Renal cortical epithelial cell (primary cell): Measurements from ENCODE around the gene KIDINS220. TPM values are rescaled to one million over a fixed set of nuclear protein-coding genes. Genes with fewer than 3 reads are reported as not detected.

Experiments
- DNase-seq: peaks from one replicate; pipeline ENCODE4 v3.0.0-alpha.2; 2011; ENCODE audit warnings: low read depth
- total RNA-seq: library from RNA; depleted of rRNA; stranded (reverse); fragments of >200 nt; gene quantifications from 2 replicates; pipeline ENCODE4 v1.2.3, GENCODE V29; 2014

The KIDINS220 gene
- total RNA-seq, 1 donor from 2014 or later = 86.1 TPM

DNA sequence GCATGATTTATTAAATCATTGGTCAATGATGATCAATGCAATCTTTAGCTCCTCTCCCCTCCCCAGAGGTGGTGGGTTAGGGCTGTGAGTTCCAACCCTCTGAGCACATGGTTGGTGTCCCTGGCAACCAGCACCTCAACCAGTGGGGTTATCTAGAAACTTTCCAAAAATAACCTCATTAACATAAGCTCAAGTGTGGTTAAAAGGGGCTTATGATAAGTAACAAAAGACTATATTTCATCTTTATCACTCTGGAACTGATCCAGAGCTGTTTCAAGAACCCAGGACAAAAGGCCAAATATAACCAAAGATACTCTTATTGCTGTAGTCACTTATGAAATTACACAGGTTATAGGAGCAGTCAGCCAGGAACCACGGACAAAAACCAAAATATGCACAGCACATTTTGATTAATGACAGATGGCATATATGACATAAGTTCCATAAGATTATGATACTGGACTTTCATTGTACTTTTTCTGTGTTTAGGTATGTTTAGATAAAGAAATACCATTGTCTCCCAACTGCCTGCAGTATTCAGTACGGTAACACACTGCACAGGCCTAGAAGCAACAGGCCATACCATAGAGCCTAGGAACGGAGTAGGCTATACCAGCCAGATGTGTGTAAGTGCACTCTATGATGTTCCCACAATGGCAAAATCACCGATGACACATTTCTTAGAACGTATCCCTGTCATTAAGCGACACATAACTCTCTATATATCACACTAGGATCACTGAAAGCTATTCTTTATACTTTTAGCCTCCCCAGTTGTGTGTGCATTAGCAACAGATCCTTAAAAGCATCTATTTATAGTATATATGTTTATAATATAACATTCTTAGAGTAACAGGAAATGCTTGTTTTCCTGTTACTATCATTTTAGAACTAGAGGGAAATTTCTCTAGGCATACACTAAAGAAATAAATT is 31.9 kb downstream of the KIDINS220 start:
- no peak for DNase-seq

DNA sequence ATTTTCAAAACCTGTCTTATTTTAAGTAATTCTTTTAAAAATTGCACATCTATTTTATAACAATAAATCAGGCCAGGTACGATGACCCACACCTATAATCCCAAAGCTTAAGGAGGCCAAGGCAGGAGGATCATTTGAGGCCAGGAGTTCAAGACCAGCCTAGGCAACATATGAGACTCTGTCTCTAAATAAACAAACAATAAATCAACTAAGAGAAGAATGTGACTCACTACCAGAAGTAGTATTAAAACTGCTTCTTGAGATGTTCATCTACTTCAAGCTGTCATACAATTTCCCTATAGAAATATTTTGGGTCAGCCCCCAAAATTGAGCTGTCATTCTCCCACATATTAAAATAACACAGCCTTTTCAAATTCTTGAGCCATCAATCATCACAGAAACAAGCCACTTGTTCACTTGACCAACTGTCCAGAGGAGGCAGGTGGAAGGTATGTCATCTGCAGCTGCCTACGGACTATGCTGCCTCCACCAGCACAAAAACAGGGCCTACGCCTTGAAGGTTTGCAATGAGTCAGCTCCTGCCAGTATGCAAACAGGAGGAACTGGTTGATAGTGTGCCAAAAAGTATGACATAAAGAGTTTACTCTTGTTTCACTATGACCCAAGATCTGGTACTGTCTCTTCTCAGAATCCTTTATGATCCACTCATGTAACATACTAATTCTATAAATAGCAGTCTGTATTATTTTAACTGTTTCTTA is 33.6 kb downstream of the KIDINS220 start:
- peak; percentile 91 for DNase-seq

DNA sequence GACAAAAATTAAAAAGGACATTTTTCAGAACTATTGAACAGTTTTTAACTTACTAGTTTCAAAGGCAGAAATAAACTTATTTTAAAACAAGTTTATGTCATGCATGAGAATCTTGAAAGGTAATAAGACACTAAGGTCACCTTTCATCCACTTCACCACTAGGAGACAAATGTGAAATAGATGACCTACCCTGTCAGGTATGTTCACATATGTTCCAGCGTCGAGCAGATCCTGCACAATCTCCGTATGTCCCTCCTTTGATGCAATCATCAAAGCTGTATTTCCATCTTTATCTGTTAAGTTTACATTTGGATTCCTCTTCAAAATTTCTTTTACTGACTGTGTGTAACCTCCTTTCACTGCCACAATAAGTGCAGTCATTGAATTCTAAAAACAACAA is 34.7 kb downstream of the KIDINS220 start:
- no peak for DNase-seq

DNA sequence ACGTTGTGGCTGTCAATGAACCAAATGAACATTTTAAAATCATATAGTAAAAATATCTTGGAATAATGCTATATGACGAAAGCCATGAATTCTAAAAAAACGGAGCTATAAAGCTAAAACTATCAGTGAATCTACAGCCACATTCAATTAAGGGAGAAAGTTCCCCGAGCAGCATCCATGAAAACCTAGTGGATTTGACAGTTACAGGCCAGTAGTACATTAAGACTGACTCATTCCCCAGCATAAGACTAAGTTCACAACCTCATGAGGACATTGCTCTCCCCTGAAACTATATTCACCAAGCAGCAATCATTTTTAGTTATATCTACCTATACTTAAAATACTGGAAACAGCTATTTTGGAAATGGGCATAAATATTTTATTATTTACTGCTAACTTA is 36.6 kb downstream of the KIDINS220 start:
- peak; percentile 33 for DNase-seq

DNA sequence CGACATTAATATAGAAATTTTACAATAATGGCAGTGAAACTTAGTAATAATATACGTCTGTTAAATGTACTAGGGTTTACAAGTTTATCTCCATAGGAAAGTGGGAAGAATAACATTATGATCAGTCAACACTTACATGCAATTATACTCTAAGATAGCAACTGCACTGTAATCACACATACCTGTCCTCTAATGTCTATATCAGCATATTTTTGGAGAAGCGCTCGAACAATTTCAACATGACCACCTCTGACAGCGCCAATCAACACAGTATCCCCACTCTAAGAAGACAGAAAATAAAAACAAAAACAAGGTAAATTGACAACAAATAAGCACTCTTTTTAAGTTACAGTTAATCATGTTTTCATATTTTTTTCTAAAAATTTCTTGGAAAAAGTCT is 37.2 kb downstream of the KIDINS220 start:
- no peak for DNase-seq

DNA sequence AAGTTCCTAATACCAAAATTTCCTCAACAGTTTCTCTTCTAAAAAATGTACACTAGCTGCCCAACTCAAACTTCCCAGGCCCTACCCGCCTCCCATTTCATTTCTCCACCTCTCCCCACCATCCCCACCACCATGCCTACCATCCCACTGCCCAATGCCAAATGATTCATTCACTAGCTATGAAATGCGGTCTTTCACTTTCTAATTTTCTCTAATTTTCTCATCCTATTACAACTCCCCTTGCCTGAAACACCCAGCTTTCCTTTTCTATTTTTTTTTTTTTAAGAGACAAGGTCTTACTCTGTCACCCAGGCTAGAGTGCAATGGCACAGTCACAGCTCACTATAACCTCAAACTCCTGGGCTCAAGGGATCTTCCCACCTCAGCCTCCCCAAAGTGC is 38.4 kb downstream of the KIDINS220 start:
- DNase-seq = no peak

DNA sequence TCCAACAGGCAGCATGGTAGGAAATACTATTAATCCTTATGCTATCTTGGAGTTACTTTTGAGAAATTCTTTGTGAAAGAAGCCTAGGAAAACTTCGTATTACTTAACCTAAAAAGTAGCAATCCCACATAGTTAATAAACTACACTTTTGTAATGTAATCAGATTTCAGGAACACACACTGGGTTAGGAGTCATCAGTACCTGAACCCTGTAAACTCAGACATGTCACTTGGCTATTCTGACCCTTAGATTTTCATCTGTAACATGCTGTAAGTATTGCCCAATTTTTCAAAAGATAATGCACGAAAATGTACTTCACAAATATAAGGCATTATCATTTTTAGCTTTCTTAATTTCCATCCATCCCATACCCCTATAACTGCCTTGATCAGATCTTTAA is 39.0 kb downstream of the KIDINS220 start:
- DNase-seq = no peak

DNA sequence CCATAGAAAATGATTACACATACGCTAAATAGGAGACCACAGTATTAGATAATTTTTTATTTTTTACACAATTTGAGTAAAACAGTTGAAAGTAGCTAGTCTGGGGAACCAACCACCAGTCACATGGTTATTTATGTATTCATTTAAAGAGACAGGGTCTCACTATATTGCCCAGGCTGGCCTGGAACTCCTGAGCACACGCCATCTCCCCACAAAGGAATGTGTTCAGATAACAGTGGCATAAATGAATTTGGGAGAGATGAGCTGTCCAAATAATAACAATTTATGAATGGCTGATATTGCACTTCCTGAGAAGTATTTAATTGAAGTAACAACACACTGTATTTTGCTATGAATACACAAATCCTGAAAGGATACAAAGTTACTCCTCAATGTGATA is 39.7 kb downstream of the KIDINS220 start:
- no peak for DNase-seq

DNA sequence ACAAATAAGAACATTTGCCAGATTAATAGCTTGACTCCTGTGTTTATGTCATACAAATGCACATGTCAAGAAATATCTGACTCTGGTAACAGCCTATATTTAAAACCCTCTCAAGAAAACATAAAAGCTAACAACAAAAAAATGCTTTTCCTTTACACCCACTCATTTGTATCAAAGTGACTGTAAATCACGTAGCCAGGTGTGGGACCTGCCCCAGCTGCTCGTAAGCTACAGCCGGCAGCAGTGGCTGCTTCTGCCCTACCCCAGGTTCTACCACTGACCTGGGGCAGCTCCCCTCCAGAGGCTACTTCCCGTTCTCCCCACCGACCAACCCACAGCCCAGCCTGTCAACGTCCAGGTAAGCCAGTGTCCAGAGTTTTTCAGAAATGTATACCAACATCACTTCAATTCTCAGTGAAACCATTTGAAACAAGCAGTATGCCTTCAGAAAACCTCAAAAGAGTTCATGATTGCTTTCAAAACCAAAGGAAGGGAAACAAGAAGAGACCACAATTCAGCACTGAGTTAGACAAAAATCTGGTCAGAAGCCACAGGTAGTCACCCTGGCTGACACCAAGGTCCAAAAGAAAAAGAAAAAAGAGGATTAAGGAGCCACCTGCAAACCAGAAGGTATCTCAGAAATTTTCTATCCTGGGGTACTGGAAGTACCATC is 40.4 kb downstream of the KIDINS220 start:
- no peak for DNase-seq

DNA sequence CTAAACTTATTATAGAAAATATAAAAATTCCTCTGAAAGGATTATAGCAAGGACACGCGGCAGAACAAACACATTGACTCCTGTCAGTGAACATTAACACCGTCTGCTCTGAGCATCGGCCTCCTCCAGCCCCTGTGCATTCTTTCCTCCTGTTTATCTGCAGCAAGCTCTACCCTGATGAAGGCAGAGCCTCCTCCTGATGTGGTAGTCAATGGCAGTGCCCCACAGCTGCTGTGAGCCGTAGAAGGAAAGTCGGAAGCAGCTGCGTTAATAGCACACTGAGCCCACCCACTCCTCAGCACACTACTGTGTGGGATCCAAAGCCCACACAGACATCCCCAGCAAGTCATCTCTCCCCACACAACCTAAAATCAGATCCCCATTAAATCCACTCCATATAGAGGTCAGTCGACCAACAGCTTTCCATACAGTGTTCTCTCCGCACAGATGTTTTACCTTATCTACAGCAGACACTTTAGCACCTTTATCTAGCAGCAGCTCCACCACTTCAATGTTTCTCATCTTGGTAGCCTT is 41.0 kb downstream of the KIDINS220 start:
- DNase-seq = no peak

DNA sequence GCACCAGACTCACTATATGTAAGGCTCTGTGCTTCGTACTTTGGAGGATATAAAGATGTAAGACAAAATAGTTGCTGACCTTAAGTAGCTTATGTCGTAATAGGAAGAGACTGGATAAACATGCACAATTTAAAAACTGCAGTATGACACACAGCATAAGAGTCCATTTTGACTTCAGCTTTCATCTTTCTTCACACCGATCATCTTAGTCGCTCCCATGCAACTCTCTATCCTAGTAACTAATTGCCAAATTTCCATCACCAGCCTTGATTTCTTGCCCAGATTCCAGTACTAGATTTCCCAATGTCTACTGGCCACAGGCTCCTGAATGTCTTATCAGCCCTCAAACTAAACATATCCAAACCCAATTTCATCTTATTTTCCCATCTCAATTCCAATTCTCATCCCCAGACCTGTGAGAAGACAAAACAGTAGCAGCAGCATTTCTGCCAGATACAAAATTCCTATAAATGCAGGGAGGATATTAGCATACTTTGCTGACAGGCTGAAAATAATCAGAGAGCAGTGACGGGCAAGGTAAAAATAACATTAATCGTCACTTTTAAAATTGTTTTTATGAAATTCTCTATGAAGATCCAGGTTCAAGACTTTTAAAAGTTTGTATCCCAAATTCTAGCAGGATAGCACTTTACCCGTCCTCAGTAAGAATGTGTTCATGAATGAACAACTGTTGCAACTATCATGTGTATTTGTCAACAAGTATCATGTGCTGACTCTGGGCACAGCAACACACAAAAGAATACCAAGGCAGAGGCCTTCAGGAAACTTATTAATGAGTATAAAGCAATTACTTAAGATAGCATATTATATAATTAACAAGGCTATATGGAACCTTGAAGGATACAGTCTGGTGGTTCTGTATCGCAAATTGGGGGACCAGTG is 42.2 kb downstream of the KIDINS220 start:
- DNase-seq = peak; percentile 2

DNA sequence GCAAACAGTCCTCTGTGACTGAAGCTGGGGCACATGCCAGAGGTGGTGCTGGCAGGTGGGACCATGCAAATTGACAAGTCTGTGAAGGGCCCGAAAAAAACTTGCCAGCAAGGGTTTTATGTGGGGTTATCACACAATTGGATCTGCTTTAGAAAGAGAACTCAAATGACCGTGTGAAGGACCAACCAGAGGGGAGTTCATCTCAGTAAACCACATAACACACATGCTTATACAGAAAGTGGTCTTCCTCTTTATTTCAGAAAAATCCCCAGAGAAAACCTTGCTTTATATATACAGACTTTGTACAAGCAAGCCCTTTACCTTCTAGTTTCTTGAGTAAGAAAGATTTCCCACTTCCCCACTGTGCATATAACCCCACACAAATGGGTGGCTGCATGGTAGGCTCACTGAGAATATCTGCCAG is 46.7 kb downstream of the KIDINS220 start:
- no peak for DNase-seq

DNA sequence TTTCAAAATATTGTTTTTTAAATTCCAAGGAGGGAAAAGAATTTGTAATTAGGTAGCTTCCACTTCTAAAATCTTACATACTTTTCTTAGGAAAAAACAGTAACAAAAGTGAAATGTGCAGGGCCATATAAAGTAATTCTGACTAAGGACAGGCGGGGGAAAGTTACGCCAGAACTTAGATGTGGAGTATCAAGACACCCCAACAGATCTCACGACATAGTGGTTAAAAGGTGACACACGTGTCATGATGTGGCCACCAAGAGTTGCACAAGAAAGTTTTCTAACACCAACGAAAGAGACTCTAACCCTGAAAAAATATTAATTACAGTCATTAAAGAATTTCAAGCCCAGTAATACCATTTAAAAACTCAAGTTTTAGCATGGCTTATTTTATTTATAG is 51.0 kb downstream of the KIDINS220 start:
- DNase-seq = no peak

DNA sequence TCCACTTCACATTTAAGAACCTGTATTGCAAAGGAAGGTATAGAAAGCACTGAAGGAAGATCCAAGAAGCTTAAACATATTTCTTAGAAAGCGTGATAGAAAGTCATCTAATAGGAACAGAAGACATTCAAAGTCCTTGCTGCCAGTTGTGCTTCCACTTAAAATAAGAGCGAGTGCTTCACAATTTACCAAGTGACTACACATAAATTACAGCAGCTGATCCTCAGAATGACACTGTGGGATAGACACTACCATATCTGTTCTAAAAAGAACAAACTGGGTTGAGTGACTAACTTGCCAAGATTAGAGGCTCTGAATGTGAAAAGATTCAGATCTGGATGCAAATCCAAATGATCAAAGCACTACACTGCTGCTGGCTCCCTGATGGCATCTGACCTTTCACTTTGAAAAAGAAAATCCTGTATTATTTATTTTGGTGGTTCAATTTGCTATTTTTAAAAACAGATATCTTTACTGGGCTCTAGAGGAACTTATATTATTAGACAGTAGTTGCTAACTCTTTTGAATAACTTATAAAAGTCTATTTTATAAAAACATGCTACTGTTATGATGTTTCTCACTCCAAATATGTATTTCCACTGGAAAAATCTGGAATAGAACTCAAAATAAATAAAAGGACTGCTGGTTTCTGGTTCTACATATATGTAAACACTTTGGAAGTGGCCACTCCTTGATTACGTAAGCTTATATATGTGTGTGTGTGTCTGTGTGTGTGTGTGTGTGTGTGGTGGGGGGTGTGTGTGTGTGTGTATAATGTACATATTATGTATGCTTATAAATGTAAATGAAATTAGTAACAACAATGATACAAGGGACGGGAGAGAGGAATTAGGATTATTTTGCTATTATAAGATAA is 57.4 kb downstream of the KIDINS220 start:
- DNase-seq = no peak

DNA sequence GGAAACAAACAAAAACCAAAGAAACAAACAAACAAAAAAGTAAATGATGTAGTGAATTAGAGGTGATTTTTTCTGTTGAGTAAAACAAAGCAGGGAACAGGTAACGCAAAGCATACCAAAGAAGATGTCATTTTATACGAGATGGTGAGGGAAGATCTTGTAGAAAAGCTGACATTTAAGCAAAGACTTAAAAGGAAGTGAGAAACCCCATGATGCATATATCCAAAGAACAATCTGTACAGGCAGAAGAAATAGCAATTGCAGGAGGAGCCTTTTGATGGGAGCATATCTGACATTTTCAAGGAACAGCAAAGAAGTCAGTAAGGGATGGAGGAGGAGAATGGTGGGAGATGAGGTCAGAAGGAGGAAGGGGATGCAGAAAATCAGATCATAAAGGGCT is 63.0 kb downstream of the KIDINS220 start:
- no peak for DNase-seq

DNA sequence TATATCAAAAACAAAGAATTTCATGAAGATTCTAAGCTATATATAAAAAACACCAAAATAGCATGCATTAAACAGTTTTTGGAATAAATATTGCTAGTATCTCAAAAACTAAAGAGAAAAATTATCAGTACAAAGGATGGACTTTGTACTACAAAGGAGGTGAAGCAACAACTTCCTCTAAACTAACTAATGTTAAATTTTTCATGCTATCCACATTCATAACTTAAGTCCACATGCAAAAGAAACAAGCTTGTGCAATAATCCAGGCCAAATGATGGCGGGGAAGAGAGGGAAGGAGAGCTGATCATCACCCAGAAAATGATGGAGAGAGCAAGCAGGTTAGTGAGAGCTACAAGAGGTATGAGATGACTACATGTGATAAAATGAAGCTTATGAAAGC is 70.1 kb downstream of the KIDINS220 start:
- no peak for DNase-seq

DNA sequence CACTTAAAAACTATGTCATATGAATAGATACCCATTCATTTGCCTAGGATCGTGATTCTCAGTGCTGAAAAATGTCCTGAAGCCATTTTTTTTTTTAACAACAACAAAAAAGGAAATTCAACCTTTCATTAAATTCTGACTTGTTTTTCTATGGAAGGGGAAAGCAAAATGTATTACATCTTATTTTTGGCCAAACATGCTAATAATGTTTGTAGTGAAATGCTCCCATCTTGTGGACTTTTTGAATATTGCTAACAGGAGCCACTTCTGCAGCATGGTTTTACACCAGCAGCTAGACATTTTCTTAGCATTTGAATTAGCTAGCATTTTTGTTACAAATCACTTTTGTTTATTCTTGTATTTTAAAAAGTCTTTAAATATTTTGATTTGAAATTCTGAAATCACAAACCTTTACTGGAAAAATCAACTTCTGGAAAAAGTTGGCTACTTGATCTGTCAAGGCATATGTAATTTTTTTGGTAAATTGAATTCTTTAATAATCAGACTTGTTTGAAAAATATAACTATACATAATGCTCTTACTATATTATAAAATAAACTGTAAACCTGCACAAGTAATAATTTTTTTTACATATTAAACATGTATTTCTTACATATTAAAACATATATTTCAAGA is 75.8 kb downstream of the KIDINS220 start:
- peak; percentile 47 for DNase-seq

DNA sequence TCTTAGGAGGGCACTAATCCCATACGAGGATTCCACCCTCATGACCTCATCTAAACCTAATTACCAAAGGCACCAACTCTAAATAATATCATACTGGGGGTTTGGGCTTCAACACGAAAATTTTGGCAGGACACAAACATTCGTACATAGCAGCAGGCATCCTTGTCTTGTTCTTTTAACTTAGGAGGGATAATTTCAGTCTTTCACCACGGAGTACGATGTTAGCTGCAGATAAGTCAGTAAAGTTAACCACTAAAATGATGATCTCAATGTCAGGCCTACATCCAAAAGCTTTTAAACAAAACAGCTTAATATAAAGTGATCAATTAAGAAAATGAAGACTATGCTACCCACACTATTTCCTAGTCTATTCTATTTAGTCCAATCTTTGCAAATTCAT is 80.7 kb downstream of the KIDINS220 start:
- no peak for DNase-seq

DNA sequence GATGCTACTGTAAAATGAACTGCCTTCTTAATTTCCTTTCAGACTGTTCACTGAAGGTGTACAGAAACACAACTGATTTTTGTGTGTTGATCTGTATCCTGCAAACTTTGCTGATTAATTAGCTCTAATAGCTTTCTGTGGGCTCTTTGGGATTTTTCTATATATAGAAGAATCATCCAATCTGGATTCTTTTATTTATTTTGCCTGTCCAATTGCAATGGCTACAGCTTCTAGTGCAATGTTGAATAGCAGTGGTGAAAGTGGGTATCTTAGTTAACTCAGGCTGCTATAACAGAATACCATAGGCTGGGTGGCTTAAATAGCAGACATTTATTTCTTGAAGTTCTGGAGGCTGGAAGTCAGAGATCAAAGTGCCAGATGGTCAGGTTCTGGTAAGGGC is 81.2 kb downstream of the KIDINS220 start:
- DNase-seq = no peak
